Right kidney (tissue), 1 donor: Measurements from ENCODE around the gene MRPL3.

ENCODE experiments used
- DNase-seq: peaks from one replicate; pipeline ENCODE4 v3.0.0-alpha.2; 2016

Gene MRPL3

GRCh38 chr3:131421301-131421700 lies 81.5 kb downstream of the MRPL3 start:
- DNase-seq: no peak

GRCh38 chr3:131417751-131418150 lies 85.0 kb downstream of the MRPL3 start:
- no peak for DNase-seq
